CD4-positive, alpha-beta T cell treated with Interleukin-17A for 4 hours (primary cell): ENCODE data around the gene OVCH2.
"Not testable (repeated sequence)": the region's sequence is repeated elsewhere in the genome, so short reads cannot be mapped to it uniquely, and the experiment has no call there.

Source experiments
- DNase-seq: peaks from one replicate; pipeline ENCODE4 v3.0.0-alpha.2; 2020; ENCODE audit warnings: mixed read lengths

Gene OVCH2, protein sequence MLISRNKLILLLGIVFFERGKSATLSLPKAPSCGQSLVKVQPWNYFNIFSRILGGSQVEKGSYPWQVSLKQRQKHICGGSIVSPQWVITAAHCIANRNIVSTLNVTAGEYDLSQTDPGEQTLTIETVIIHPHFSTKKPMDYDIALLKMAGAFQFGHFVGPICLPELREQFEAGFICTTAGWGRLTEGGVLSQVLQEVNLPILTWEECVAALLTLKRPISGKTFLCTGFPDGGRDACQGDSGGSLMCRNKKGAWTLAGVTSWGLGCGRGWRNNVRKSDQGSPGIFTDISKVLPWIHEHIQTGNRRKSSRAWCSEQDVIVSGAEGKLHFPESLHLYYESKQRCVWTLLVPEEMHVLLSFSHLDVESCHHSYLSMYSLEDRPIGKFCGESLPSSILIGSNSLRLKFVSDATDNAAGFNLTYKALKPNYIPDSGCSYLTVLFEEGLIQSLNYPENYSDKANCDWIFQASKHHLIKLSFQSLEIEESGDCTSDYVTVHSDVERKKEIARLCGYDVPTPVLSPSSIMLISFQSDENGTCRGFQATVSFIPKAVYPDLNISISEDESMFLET

DNA sequence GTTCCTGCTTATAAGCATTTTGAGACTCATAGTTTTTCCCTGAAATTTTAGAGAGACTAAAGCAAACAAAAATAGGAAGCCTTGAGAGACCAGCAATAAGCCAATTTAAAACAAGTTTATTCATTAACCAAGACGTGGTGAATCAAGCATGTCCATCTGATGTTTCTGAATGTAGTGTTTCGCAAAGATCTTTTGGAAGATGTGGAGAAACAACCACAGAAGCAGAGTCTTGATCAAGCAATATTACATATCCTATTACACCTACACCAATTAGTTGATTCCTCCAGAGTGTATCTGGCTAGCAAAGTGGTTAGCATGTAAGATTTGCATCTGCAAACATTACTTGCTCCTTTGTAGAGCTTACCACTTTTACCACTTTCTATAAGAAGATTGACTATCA lies at the start of gene OVCH2:
TSS of gene OVCH2 (minus strand) at position 101 of the 400 bp plus-strand sequence. CDS start at position 18, 83 bp downstream.
- DNase-seq = no peak

DNA sequence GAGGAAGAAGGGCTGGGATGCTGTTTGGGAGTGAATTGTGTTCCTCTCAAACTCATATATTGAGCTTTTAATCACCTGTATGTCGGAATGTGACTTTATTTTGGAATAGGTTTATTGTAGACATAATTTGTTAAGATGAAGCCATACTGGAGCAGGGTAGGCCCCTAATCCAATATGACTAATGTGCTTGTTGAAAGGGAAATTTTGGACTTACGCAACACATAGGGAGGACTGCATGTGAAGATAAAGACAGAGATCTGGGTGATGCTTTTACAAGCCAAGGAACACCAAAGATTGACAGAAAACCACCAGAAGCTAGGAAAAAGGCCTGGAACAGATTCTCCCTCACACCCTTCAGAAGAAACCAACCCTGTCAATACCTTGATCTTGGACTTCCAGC lies 43.2 kb upstream of the OVCH2 start:
- no peak for DNase-seq

DNA sequence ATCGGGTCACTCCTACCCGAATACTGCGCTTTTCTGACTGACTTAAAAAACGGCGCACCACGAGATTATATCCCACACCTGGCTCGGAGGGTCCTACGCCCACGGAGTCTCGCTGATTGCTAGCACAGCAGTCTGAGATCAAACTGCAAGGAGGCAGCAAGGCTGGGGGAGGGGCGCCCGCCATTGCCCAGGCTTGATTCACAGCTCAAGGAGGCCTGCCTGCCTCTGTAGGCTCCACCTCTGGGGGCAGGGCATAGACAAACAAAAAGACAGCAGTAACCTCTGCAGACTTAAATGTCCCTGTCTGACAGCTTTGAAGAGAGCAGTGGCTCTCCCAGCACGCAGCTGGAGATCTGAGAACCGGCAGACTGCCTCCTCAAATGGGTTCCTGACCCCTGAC lies 28.5 kb upstream of the OVCH2 start:
- DNase-seq = not testable (repeated sequence)

DNA sequence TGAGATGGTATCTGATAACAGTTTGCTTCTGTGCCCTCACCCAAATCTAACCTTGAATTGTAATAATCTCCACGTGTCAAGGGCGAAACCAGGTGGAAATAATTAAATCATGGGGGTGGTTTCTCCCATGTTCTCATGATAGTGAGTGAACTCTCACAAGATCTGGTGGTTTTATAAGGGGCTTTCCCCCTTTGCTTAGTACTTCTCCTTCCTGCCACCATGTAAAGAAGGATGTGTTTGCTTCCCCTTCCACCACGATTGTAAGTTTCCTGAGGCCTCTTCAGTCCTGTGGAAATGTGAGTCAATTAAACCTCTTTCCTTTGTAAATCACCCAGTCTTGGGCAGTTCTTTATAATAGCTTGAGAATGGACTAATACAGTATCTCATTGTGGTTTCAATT lies 8.5 kb upstream of the OVCH2 start:
- no peak for DNase-seq

DNA sequence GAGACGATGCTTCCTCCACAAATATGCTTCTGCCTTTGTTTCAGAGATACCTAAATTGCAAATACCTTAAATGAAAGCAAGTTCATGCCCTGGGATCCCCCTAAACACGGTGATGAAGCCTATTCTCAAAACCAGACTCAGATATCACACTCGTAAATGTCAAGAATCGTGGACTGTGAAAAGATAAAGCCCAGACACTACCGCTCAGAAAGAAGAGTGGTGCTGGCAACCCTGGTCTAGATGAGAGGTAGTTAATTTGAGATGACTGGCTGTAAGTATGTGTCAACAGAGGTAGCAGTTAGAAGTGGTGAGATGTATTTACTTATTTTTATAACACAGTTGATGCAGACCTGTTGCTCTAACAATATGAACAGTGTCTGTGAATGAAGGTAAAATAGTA lies 2.5 kb downstream of the OVCH2 start:
- DNase-seq = no peak

- no peak for DNase-seq
These were observed 9.9 kb downstream of the OVCH2 start for GRCh38 chr11:7696424-7696823.

DNA sequence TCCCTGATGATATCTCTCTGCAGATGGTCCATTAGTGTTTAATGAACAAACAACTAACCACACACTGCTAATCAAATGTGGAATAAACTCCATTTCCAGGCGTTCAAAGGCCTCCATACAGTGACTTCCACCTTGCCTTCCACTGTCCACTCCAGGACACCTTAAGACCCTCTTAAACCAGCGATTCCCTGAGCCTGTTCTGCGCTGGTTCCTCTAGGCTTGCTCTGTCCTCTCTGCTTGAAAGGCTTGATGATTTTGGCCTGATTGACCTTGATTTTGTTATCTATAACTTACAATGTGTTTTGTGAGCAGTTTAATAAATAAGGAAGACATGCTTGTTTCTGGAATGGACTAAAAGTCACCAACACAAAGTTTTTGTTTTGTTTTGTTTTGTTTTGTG lies 12.0 kb downstream of the OVCH2 start:
- DNase-seq = no peak

- DNase-seq = no peak
These were observed 13.9 kb downstream of the OVCH2 start for GRCh38 chr11:7692426-7692825.

DNA sequence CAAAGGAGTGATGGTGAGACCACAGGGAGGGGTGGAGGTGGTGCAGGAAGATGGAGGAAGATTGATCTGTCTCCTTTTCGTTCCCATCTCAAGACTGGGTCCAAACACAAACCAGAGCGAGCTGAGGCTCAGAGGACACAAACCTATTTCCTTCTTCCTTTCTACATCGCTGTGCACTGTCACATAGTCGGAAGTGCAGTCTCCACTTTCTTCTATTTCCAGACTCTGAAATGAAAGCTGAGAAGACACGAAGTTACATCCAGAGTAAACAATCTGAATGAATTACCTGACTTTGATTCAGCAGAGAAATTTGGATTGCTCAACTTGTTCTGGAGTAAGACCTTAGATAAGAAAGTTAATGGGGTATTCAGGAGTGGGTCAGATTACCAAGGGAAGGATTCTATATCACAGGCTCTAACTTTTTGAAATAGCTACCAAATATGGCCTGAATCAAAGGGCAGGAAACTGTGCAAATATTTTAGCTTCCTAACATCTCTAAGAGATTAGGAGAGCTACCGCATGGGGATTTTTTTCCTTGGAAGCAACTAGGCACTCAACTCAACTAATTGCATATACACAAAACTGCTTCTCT lies 14.4 kb downstream of the OVCH2 start:
- no peak for DNase-seq

- DNase-seq = no peak
These were observed 15.6 kb downstream of the OVCH2 start for GRCh38 chr11:7690648-7691047.

DNA sequence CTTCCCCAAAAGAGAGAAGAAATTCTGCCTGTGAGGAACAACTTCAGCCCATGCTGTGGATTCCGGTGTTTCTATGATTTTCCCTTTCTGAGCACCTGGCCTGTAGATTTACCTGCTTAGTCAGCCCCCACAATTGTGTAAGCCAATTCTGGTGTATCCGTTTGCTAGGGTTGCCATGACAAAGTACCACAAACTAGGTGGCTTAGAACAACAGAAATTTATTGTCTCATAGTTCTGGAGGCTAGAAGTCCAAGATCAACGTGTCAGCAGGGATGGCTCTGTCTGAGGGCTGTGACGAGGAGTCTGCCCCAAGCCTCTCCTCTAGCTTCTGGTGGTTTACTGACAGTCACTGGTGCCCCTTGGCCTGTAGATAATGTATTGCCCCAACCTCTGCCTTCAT lies 17.0 kb downstream of the OVCH2 start:
- no peak for DNase-seq

GRCh38 chr11:7688238-7688826 lies 17.9 kb downstream of the OVCH2 start:
- DNase-seq = peak; percentile 16

DNA sequence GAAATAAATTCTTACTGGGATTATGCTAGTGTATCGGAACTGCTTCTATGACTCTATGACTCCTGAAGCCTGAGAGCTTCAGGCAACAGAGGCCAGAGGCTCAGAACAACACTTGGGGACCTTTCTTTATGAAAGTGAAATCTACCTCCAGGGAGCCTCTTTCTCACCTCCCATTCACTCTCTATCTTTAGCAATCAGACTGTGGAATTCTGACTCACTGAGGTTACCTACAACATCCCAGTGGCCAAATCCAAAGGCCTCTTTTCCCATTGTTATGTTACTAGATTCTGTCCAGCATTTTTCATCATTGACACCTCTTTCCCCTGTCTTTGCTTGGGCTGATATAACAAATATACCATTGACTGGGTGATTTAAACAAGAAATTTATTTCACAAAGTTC lies 18.9 kb downstream of the OVCH2 start:
- no peak for DNase-seq

DNA sequence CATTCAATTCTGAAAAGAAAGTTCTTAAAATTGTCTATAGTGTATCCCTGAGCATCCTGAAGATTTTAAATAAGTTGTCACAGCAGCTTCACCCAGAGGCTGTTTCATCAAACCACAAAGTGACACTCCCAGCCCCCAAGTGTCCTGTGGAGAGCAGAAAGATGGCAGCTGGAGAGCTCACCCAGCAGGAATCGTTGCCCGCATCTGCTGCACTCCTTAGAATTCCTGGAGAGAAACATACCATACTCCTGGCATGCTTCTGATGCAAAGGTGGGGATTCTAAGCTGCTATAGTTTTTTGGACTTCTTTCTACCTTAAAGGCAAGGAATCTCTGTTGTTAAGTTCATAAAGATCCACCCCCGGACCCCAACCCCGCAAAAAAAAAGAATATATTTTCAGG lies 19.5 kb downstream of the OVCH2 start:
- DNase-seq = no peak

GRCh38 chr11:7683571-7683970 lies 22.7 kb downstream of the OVCH2 start:
- no peak for DNase-seq

DNA sequence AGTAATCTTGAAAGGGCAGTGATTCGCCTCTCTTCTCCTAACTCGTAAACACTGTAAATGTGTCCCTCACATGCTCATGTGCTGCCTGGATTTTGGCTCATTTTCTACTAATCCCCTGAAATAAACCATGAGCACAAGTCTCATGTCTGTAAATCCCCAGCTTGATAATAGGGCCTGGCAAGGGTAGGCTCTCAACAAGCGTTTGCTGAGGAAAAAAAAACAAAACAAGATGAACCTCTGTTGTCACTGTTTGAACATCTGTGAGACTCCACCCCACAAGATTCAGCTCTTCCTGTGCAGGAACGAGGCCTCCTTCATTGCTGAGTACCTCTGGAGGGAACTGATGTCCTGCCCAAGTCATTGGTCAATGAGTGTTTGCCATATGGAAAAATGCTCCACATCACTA lies 28.5 kb downstream of the OVCH2 start:
- DNase-seq = no peak

DNA sequence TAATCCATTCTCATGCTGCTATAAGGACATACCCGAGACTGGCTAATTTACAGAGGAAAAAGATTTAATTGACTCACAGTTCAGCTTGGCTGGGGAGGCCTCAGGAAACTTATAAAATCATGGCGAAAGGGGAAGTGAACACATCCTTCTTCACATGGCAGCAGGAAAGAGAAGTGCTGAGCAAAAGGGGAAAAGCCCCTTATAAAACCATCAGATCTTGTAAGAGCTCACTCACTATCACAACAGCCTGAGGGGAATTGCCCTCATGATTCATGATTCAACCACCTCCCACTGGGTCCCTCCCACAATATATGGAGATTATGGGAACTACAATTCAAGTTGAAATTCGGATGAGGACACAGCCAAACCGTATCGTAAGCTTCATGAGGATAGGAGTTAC lies 29.2 kb downstream of the OVCH2 start:
- DNase-seq = no peak

- DNase-seq = no peak
These were observed 30.6 kb downstream of the OVCH2 start for GRCh38 chr11:7675631-7676030.

GRCh38 chr11:7673724-7674434 lies 32.4 kb downstream of the OVCH2 start:
- DNase-seq = peak; percentile 17

- peak; percentile 30 for DNase-seq
These were observed 33.1 kb downstream of the OVCH2 start, which contains the start of gene CYB5R2 for GRCh38 chr11:7672960-7673723. CYB5R2 (minus strand) TSS chr11:7673500; CDS start chr11:7672825, 675 bp downstream.

DNA sequence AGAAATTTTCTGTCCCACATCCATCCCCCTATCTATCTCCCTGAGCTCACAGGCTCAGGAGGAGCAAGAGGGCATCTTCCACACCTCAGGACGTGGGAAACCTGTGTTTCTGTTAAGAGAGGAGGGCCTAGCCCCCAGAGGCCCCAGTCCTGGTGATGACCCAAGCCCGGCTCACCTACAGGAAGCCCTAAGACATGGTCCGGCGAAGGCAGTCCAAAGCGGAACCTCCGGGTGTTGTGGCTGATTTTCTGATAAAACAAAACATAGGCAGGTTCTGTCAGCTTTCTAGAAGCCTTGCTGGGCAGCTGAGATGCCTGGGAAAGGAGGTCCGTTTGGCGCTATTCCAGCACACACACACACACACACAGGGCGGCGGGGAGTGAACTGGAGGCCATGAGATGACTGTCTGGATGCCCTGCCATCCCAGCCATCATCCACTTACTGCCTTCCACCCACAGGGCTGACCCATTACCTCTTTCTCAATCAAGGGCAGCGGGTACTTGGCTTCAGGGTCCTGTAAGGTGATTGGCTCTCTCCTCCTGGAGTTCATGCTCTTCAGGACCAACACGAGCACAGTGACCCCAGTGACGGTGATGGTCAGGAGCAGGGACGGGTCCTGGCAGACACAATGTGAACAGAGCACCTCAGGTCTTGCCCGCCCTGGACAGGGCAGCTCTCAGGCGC lies 33.9 kb downstream of the OVCH2 start:
- no peak for DNase-seq
